Hematopoietic multipotent progenitor cell (in vitro differentiated cells): ENCODE results near the gene RAB40B. TPM values are rescaled to one million over a fixed set of nuclear protein-coding genes. Genes with fewer than 3 reads are reported as not detected.

Source experiments
- DNase-seq, 3 donors: peaks; one replicate each; pipeline ENCODE4 v3.0.0-alpha.2; 2011 to 2015; ENCODE audit warnings: low read depth in 2 of 3, low spot score in 2 of 3
- small RNA-seq: library from RNA; depleted of rRNA; stranded (forward); fragments of <200 nt; gene quantifications from one replicate; pipeline ENCODE3, GENCODE V24; 2012
- total RNA-seq: library from RNA; depleted of rRNA; stranded (reverse); fragments of >200 nt; gene quantifications from one replicate; pipeline ENCODE4 v1.2.3, GENCODE V29; 2012

RAB40B gene
- total RNA-seq, 1 donor, result 17.2 TPM

DNA sequence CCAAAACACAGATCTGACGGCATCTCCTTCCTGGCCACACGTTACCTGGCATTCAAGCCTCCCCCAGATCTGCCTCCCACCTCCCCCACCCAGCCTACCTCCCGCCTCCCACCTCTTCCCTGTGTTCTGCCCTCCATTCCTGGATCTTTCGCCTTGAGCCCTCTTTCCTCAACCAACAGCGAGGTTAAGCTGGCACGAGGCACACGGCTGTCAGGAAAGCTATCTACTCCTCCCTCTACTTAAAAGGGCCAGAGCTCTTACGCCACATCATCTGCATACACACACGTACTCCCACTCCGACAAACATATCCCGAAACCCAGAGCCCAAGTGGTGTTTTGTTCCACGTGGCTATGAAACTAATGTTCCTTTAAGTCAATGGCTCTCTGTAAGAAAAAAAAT is 68.3 kb downstream of the RAB40B start:
- DNase-seq, result no peak

DNA sequence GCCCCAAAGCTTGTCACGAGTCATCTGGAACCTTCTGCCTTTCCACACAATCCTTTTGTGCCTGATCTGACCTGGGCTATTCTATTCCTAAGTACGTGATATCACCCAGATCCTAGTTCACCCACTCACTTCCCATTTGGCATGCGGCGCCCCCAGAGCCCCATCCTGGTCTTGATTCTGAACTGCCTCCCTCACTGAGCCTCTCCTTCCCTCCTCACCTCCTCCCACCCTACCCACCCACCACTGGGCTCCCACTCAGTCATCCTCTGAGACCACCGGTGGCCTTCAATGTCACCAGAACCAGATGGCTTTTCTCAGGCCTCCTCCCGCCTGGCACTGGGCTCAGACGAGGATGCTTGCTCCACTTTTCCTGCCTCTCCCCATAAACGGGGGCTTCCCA is 68.8 kb downstream of the RAB40B start:
- no peak for DNase-seq

DNA sequence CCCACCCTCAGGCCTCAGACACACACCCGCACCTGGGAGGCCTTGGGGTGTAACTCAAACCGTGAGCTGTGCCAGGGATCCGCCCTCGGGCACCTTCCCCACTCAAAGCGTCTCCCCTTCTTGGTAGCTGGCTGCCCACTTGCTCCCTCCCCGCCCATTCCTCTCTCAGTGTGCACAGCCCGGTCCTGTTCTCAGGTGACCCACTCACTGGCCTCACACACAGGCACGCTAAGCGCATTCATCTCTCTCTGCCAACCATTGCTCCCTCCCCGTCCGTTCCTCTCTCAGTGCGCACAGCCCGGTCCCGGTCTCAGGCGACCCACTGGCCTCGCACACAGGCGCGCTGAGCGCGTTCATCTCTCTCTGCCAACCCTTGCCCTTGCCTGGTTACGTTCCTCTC is 71.1 kb downstream of the RAB40B start:
- DNase-seq, result no peak

DNA sequence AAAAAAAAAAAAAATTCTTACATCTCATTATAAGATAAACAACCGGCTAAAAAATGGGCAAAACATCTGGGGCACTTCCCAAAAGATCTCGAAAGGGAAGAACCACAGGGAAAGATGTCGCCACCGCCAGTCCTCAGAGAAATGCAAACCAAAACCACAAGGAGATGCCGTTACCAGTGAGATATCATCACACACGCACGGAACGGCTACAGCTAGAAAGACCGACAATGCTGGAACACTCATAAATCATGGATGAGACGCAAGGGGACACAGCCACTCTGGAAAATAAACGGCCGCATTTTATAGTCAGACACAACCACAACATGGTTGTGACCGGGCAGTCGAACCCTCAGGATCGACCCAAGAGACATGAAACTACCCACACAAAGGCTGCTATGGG is 74.8 kb downstream of the RAB40B start:
- peak in 2 of 3 donors; percentile 24 to 34 for DNase-seq

DNA sequence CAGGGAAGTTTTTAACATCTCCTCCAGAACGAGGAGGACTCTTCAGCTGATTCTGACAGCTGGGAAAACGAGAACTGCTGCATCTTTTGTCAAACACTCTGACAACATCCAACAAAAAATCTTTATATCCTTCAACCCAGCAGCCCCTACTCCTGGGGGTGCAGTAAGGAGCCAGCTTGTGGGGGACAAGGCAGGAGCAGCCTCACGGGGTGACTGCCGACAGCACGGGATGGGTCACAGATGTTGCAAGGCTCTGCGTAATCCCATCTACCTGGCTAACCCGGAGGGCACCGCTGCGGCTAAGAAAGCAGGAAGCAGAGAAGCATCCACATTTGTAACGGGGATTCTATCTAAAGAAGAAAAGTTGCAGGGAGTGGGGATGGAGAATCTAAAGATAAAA is 78.9 kb downstream of the RAB40B start:
- DNase-seq, result no peak

DNA sequence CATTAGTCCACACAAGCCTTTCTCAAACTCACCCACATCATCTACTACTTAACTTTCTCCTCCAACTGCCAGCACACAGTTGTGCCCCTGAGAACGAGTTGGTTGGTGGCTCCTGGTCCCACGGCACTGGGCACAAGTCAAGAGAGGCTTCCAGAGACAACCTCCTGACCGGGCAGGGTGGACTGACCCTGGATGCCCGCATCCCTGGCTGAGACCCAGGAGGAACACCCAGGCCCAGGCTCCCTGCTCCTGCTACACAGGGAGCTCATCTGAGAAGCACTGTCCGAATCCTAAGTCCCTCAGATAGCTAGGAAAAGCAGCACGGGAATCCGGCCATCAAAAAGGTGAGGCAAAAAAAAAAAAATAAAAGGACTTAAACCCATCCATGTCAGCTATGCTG is 79.3 kb downstream of the RAB40B start:
- no peak for DNase-seq

DNA sequence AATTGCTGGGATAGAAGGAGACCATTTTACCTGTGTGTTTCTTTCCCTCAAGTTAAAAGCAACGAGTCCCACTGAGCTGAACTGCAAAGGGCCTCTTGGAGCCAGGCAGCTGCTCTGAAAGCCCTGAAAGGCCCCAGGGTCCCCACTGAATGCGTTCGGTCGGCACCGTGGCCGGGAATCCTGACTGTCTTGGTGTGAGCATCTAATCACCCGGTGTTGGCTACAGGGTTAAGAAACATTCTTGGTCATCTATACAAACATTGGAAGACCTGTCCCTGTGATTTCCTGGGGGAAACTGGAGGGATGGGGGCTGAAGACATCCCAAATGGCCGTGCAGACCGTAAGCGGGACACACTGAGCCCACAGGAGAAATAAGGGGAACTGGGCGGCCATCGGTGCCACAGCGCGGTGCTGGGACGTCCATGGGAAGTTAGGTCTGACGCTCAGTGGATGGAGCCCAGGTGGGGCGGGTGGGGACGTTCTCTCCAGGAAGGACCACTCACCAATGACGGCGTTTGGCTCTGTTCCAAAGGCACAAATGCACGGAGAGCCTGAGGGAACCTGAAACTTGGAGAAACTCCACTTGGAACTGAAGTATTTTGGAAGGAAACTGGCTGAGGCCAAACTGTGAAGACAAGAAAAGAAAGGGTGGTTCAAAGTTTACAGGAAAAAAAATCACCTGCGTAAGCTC is 82.3 kb downstream of the RAB40B start:
- DNase-seq, result no peak

GRCh38 chr17:82615084-82616020 is 83.1 kb downstream of the RAB40B start:
- DNase-seq, result no peak

GRCh38 chr17:82614095-82614631 is 84.3 kb downstream of the RAB40B start:
- no peak for DNase-seq

GRCh38 chr17:82613283-82614094 is 85.0 kb downstream of the RAB40B start:
- DNase-seq, result no peak

- no peak for DNase-seq
Measured at GRCh38 chr17:82611140-82612058, 87.1 kb downstream of the RAB40B start.

GRCh38 chr17:82609655-82610054 is 88.8 kb downstream of the RAB40B start:
- DNase-seq, result no peak

DNA sequence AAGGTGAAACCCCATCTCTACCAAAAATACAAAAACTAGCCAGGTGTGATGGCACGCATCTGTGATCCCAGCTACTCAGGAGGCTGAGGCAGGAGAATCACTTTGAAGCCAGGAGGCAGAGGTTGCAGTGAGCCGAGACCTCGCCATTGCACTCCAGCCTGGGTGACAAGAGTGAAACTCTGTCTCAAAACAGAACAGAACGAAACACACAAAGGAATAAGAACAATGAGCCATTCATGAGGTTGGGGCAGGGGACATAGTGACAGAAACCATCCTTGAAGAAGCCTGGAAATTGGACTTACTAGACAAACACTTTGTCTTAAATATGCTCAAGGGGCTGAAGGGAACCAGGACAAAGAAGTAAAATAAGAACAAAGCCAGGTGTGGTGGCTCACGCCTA is 89.7 kb downstream of the RAB40B start:
- DNase-seq, result no peak

DNA sequence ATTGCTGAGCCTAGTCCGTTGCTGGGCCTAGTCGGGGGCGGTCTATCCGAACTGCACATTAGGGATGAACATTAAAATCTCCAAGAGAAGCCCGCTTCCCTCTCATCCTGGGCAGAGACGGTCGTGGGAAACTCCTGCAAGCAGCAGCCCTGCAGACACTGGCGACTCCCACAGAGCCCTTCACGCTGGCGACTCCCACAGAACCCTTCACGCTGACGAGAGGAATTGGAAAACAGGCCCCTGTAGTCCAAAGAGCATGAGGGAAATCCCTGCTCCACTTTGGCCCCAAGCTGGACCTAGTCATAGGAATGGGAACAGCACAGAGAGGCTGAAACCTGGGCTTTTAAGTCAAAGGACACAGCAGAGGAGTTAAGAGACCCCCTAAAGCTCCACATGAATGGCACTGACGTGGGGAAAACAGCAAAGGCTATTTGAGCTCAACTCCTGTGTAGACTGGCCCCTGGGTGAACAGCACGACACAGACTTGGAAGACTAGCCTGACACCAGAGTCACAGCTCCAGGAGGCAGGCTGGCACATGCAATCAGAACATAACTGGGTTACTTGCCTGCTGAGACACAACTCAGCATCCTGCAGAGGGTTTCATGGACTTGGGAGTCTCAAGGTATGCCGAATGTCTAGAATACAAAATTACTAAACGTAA is 92.4 kb downstream of the RAB40B start:
- DNase-seq, result no peak

Small RNA genes within 50 kb of the gene (small RNA-seq; reads per million reads assigned to genes)
- gene MIR4525, result not detected

Other genes with a start within 250 kb of the RAB40B start
- gene CYBC1, start 247.9 kb downstream of the RAB40B start, total RNA-seq, result 200 TPM
- 80.5 TPM for gene NARF, start 240.0 kb downstream of the RAB40B start, total RNA-seq
- 47.9 TPM for gene FOXK2, start 179.0 kb downstream of the RAB40B start, total RNA-seq
- 44.7 TPM for gene WDR45B, start 50.3 kb downstream of the RAB40B start, total RNA-seq
- gene FN3KRP, start 18.0 kb upstream of the RAB40B start, total RNA-seq, result 14.5 TPM
- gene FN3K, start 36.9 kb upstream of the RAB40B start, total RNA-seq, result 2.7 TPM
- 49.3 TPM for gene TBCD, start 53.4 kb upstream of the RAB40B start, total RNA-seq
- gene ZNF750, start 141.3 kb upstream of the RAB40B start, total RNA-seq, result not detected